ENCODE results near the gene MACROD1.

MACROD1 gene

GRCh38 chr11:64103277-64103985 is 62.5 kb downstream of the MACROD1 start:
- Histone ChIP-seq H3K9ac (ENCODE audit: insufficient read length) (no peak overlapping the region), H3K36me3 (ENCODE audit: insufficient read depth, low read length) (no peaks in the 10 kb centered on the region), H3K4me3 (no peak overlapping the region), H3K9me3 (ENCODE audit: low read depth, low read length) (no peaks in the 10 kb centered on the region), H3K27ac (peak overlapping the region; percentile 53)
- no peak for DNase-seq (ENCODE audit: low read depth, low spot score)
- TF ChIP-seq EZH2 (IDR thresholded peaks at IDR 0.05) (no peak), POLR2AphosphoS5 (IDR thresholded peaks at IDR 0.05; ENCODE audit: borderline replicate concordance, low read depth, low read length) (no peak), FOXP2 (optimal IDR thresholded peaks at IDR 0.05; ENCODE audit: control extremely low read depth, extremely low read length, insufficient read depth) (no peak)

- TF ChIP-seq FOXP2 (optimal IDR thresholded peaks at IDR 0.05; ENCODE audit: control extremely low read depth, extremely low read length, insufficient read depth) = peak; percentile 43
- TF ChIP-seq POLR2AphosphoS5 (IDR thresholded peaks at IDR 0.05; ENCODE audit: borderline replicate concordance, low read depth, low read length) = no peak; the same call in 1 of the 2 replicates
- no peaks in the 10 kb centered on the region for H3K36me3 ChIP-seq (ENCODE audit: insufficient read depth, low read length)
- H3K9me3 ChIP-seq (ENCODE audit: low read depth, low read length) = no peaks in the 10 kb centered on the region
- H3K9ac ChIP-seq (ENCODE audit: insufficient read length) = peak overlapping the region; percentile 59
- DNase-seq (ENCODE audit: low read depth, low spot score) = peak; percentile 62
- H3K4me3 ChIP-seq = peak overlapping the region; percentile 61
- H3K27ac ChIP-seq = peak overlapping the region; percentile 94
Observed at GRCh38 chr11:64102005-64102738, 63.7 kb downstream of the MACROD1 start.

GRCh38 chr11:64101461-64101860 is 64.5 kb downstream of the MACROD1 start:
- no peak for TF ChIP-seq EZH2 (IDR thresholded peaks at IDR 0.05)
- TF ChIP-seq FOXP2 (optimal IDR thresholded peaks at IDR 0.05; ENCODE audit: control extremely low read depth, extremely low read length, insufficient read depth) = no peak
- TF ChIP-seq POLR2AphosphoS5 (IDR thresholded peaks at IDR 0.05; ENCODE audit: borderline replicate concordance, low read depth, low read length) = no peak
- DNase-seq (ENCODE audit: low read depth, low spot score) = no peak
- peak overlapping the region; percentile 61 for H3K4me3 ChIP-seq
- no peaks in the 10 kb centered on the region for H3K36me3 ChIP-seq (ENCODE audit: insufficient read depth, low read length)
- peak overlapping the region; percentile 94 for H3K27ac ChIP-seq
- no peaks in the 10 kb centered on the region for H3K9me3 ChIP-seq (ENCODE audit: low read depth, low read length)
- peak overlapping the region; percentile 59 for H3K9ac ChIP-seq (ENCODE audit: insufficient read length)

GRCh38 chr11:64100782-64101353 is 65.0 kb downstream of the MACROD1 start:
- Histone ChIP-seq H3K36me3 (ENCODE audit: insufficient read depth, low read length) (no peaks in the 10 kb centered on the region), H3K27ac (peak overlapping the region; percentile 94), H3K9ac (ENCODE audit: insufficient read length) (no peak overlapping the region), H3K4me3 (no peak overlapping the region), H3K9me3 (ENCODE audit: low read depth, low read length) (no peaks in the 10 kb centered on the region)
- TF ChIP-seq POLR2AphosphoS5 (IDR thresholded peaks at IDR 0.05; ENCODE audit: borderline replicate concordance, low read depth, low read length) (no peak), EZH2 (IDR thresholded peaks at IDR 0.05) (no peak), FOXP2 (optimal IDR thresholded peaks at IDR 0.05; ENCODE audit: control extremely low read depth, extremely low read length, insufficient read depth) (no peak)
- DNase-seq (ENCODE audit: low read depth, low spot score) = no peak

GRCh38 chr11:64100360-64100759 is 65.6 kb downstream of the MACROD1 start:
- H3K9me3 ChIP-seq (ENCODE audit: low read depth, low read length) = no peaks in the 10 kb centered on the region
- no peak overlapping the region for H3K4me3 ChIP-seq
- H3K9ac ChIP-seq (ENCODE audit: insufficient read length) = no peak overlapping the region
- no peak for TF ChIP-seq EZH2 (IDR thresholded peaks at IDR 0.05)
- no peak for TF ChIP-seq FOXP2 (optimal IDR thresholded peaks at IDR 0.05; ENCODE audit: control extremely low read depth, extremely low read length, insufficient read depth)
- TF ChIP-seq POLR2AphosphoS5 (IDR thresholded peaks at IDR 0.05; ENCODE audit: borderline replicate concordance, low read depth, low read length) = no peak
- no peaks in the 10 kb centered on the region for H3K36me3 ChIP-seq (ENCODE audit: insufficient read depth, low read length)
- no peak for DNase-seq (ENCODE audit: low read depth, low spot score)
- no peak overlapping the region for H3K27ac ChIP-seq

GRCh38 chr11:64099436-64099835 is 66.5 kb downstream of the MACROD1 start:
- no peak for DNase-seq (ENCODE audit: low read depth, low spot score)
- Histone ChIP-seq H3K4me3 (no peak overlapping the region), H3K36me3 (ENCODE audit: insufficient read depth, low read length) (no peaks in the 10 kb centered on the region), H3K9ac (ENCODE audit: insufficient read length) (no peak overlapping the region), H3K9me3 (ENCODE audit: low read depth, low read length) (no peaks in the 10 kb centered on the region), H3K27ac (no peak overlapping the region)
- TF ChIP-seq POLR2AphosphoS5 (IDR thresholded peaks at IDR 0.05; ENCODE audit: borderline replicate concordance, low read depth, low read length) (no peak), EZH2 (IDR thresholded peaks at IDR 0.05) (no peak), FOXP2 (optimal IDR thresholded peaks at IDR 0.05; ENCODE audit: control extremely low read depth, extremely low read length, insufficient read depth) (no peak)

GRCh38 chr11:64098318-64098831 is 67.5 kb downstream of the MACROD1 start:
- no peaks in the 10 kb centered on the region for H3K36me3 ChIP-seq (ENCODE audit: insufficient read depth, low read length)
- no peak for TF ChIP-seq POLR2AphosphoS5 (IDR thresholded peaks at IDR 0.05; ENCODE audit: borderline replicate concordance, low read depth, low read length)
- no peak for TF ChIP-seq FOXP2 (optimal IDR thresholded peaks at IDR 0.05; ENCODE audit: control extremely low read depth, extremely low read length, insufficient read depth)
- TF ChIP-seq EZH2 (IDR thresholded peaks at IDR 0.05) = no peak
- no peaks in the 10 kb centered on the region for H3K9me3 ChIP-seq (ENCODE audit: low read depth, low read length)
- H3K4me3 ChIP-seq = no peak overlapping the region
- no peak overlapping the region for H3K27ac ChIP-seq
- H3K9ac ChIP-seq (ENCODE audit: insufficient read length) = no peak overlapping the region
- DNase-seq (ENCODE audit: low read depth, low spot score) = no peak

All from SK-N-MC (cell line).